Smooth muscle cell (in vitro differentiated cells): ENCODE data around the gene KLHL25. TPM values are rescaled to one million over a fixed set of nuclear protein-coding genes. Genes with fewer than 3 reads are reported as not detected.

Experiments used
- DNase-seq: peaks from one replicate; lab custom pipeline; 2025; ENCODE audit not compliant: unreplicated experiment; lab: John Stamatoyannopoulos, UW
- H2AFZ ChIP-seq: fragments of 200-600 bp; sonication (generic); 2 replicates; pipeline ENCODE4 v1.6.0; 2016; ENCODE audit warnings: antibody characterized with exemption, low read depth, mild to moderate bottlenecking
- H3F3A ChIP-seq: fragments of 200-600 bp; sonication (generic); 2 replicates; pipeline ENCODE4 v1.6.0; 2017; ENCODE audit warnings: antibody characterized with exemption, low read depth
- H3K27ac ChIP-seq: fragments of 200-600 bp; sonication (generic); 2 replicates; pipeline ENCODE4 v1.5.1; 2016; ENCODE audit warnings: low read depth, mild to moderate bottlenecking
- H3K27me3 ChIP-seq: fragments of 200-600 bp; sonication (generic); 2 replicates; pipeline ENCODE4 v1.6.1; 2016; ENCODE audit warnings: low read depth, mild to moderate bottlenecking
- H3K36me3 ChIP-seq: fragments of 200-600 bp; sonication (generic); 2 replicates; pipeline ENCODE4 v1.5.1; 2016; ENCODE audit warnings: low read depth
- H3K4me1 ChIP-seq: fragments of 200-600 bp; sonication (generic); 2 replicates; pipeline ENCODE4 v1.5.1; 2016; ENCODE audit warnings: low read depth
- H3K4me2 ChIP-seq: fragments of 200-600 bp; sonication (generic); 2 replicates; pipeline ENCODE4 v1.6.0; 2016; ENCODE audit warnings: mild to moderate bottlenecking
- H3K4me3 ChIP-seq: fragments of 200-600 bp; sonication (generic); 2 replicates; pipeline ENCODE4 v1.5.1; 2016; ENCODE audit warnings: mild to moderate bottlenecking
- H3K79me2 ChIP-seq: fragments of 200-600 bp; sonication (generic); 2 replicates; pipeline ENCODE4 v1.6.0; 2016; ENCODE audit warnings: low read depth, mild to moderate bottlenecking
- H3K9ac ChIP-seq: fragments of 200-600 bp; sonication (generic); 2 replicates; pipeline ENCODE4 v1.6.0; 2016; ENCODE audit warnings: low read depth
- H3K9me3 ChIP-seq: fragments of 200-600 bp; sonication (generic); replicated peaks from 2 replicates; pipeline ENCODE4 v1.5.1; 2016; ENCODE audit warnings: low read depth
- H4K20me1 ChIP-seq: fragments of 200-600 bp; sonication (generic); 2 replicates; pipeline ENCODE4 v1.6.0; 2016; ENCODE audit warnings: low read depth
- CTCF ChIP-seq: fragments of 200-600 bp; sonication (generic); IDR thresholded peaks from 2 replicates; pipeline ENCODE4 v1.5.1; 2017; ENCODE audit warnings: borderline replicate concordance, mild to moderate bottlenecking, antibody characterized with exemption; ENCODE audit not compliant: insufficient read depth, poor library complexity, severe bottlenecking
- WGBS: methylation state at CpG from one replicate; pipeline ENCODE4 v1.1.7; 2016; ENCODE audit warnings: low lambda C conversion rate; 5-methylcytosine and 5-hydroxymethylcytosine counted together
- polyA plus RNA-seq: library from polyadenylated mRNA; unstranded; fragments of >200 nt; fragmentation: Nextera tagmentation; extraction: Ambion mirVana; gene quantifications from 2 replicates; pipeline ENCODE4 v1.2.1, GENCODE V29; 2016
- total RNA-seq: library from RNA; depleted of rRNA; stranded (reverse); fragments of >200 nt; gene quantifications from 2 replicates; pipeline ENCODE4 v1.2.3, GENCODE V29; 2014

KLHL25 gene
- total and polyA plus RNA-seq, 2 experiments from 2014 or later = 5.0 to 6.7 TPM

GRCh38 chr15:85793641-85794597, 806 bp downstream of the KLHL25 start:
- TF ChIP-seq CTCF = no peak
- Histone ChIP-seq H3K36me3 (no peaks in the 10 kb centered on the region), H3K9ac (peak overlapping the region; percentile 83), H3K79me2 (peaks cover 43% of the 10 kb centered on the region), H3K27me3 (no peaks in the 10 kb centered on the region), H3K9me3 (no peaks in the 10 kb centered on the region), H2AFZ (peak overlapping the region; percentile 74), H3F3A (no peaks in the 10 kb centered on the region), H3K4me1 (peaks cover 7% of the 10 kb centered on the region), H4K20me1 (peaks cover 50% of the 10 kb centered on the region), H3K4me2 (peak overlapping the region; percentile 90), H3K4me3 (peak overlapping the region; percentile 84), H3K27ac (peak overlapping the region; percentile 79)
- peak; percentile 41 for DNase-seq
- WGBS = 3% methylated on average over 54 of the region's 56 CpGs

GRCh38 chr15:85792912-85793590, 1.7 kb downstream of the KLHL25 start:
- no peak for DNase-seq
- no peak for TF ChIP-seq CTCF
- WGBS = 78% methylated on average over 14 of the region's 14 CpGs
- Histone ChIP-seq H3K4me3 (peak overlapping the region; percentile 84), H3K27me3 (no peaks in the 10 kb centered on the region), H3K9me3 (no peaks in the 10 kb centered on the region), H3K9ac (no peak overlapping the region), H3F3A (no peaks in the 10 kb centered on the region), H3K36me3 (no peaks in the 10 kb centered on the region), H2AFZ (no peak overlapping the region), H3K4me2 (peak overlapping the region; percentile 90), H4K20me1 (peaks cover 59% of the 10 kb centered on the region), H3K4me1 (peaks cover 7% of the 10 kb centered on the region), H3K27ac (no peak overlapping the region), H3K79me2 (peaks cover 50% of the 10 kb centered on the region)

- Histone ChIP-seq H3K27me3 (no peaks in the 10 kb centered on the region), H4K20me1 (peaks cover 65% of the 10 kb centered on the region)
- TF ChIP-seq CTCF = no peak
These were observed 2.5 kb downstream of the KLHL25 start for GRCh38 chr15:85792102-85792731.

More at GRCh38 chr15:85792102-85792731, 2.5 kb downstream of the KLHL25 start:
- no peak overlapping the region for H2AFZ ChIP-seq
- no peak overlapping the region for H3K9ac ChIP-seq
- peaks cover 7% of the 10 kb centered on the region for H3K4me1 ChIP-seq
- no peaks in the 10 kb centered on the region for H3K9me3 ChIP-seq
- no peaks in the 10 kb centered on the region for H3K36me3 ChIP-seq
- peaks cover 57% of the 10 kb centered on the region for H3K79me2 ChIP-seq
- H3F3A ChIP-seq = no peaks in the 10 kb centered on the region
- H3K4me3 ChIP-seq = no peak overlapping the region
- no peak for DNase-seq
- no peak overlapping the region for H3K4me2 ChIP-seq
- WGBS = 91% methylated on average over 4 of the region's 4 CpGs
- no peak overlapping the region for H3K27ac ChIP-seq
